GM12891 (cell line): ENCODE data around the gene NEB.

Experiments
- PAX5 ChIP-seq: IDR thresholded peaks from 2 replicates; pipeline ENCODE4 v1.6.1; 2011; ENCODE audit warnings: low read length, moderate library complexity, mild to moderate bottlenecking; ENCODE audit not compliant: insufficient read depth, severe bottlenecking
- POLR2A ChIP-seq: IDR thresholded peaks from 2 replicates; pipeline ENCODE4 v1.6.1; 2011; ENCODE audit warnings: low read depth, low read length, control low read depth
- POLR2AphosphoS5 ChIP-seq: IDR thresholded peaks from 2 replicates; pipeline ENCODE4 v1.6.1; 2011; ENCODE audit warnings: low read depth, low read length, control low read depth
- POU2F2 ChIP-seq: IDR thresholded peaks from 2 replicates; pipeline ENCODE4 v1.6.1; 2011; ENCODE audit warnings: low read depth, mild to moderate bottlenecking, control low read depth, low read length, moderate library complexity
- TAF1 ChIP-seq: IDR thresholded peaks from 2 replicates; pipeline ENCODE4 v1.6.1; 2011; ENCODE audit warnings: low read depth, low read length, control low read depth

GRCh38 chr2:151624271-151624670 lies 110.0 kb downstream of the NEB start:
- no peak for TF ChIP-seq POLR2A
- TF ChIP-seq POLR2AphosphoS5: no peak
- TF ChIP-seq POU2F2: no peak
- no peak for TF ChIP-seq TAF1
- TF ChIP-seq PAX5: no peak
